ENCODE data around the gene PDE4C.

The PDE4C gene

DNA sequence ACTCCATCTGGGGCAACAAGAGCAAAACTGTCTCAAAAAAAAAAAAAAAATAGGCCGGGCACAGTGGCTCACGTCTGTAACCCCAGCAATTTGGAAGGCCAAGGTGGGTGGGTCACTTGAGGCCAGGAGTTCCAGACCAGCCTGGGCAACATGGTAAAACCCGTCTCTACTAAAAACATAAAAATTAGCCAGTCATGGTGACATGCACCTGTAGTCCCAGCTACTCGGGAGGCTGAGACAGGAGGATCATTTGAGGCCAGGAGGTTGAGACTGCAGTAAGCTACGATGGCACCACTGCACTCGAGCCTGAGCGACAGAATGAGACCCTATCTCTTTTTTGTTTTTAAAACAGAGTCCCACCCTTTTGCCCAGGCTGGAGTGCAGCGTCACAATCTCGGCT is 44.1 kb upstream of the PDE4C start:
- no peak for DNase-seq (ENCODE audit: extremely low spot score)
- CTCF ChIA-PET, result interaction anchor here (1.4 to 4.6 kb wide), 5 partner anchors 8 to 104 kb away, joined by 3 to 28 read pairs (median 15); no protein-coding TSS in a partner anchor
- POLR2A ChIA-PET, result interaction anchor here (0.7 to 1.4 kb wide), 2 partner anchors 9 to 54 kb away, joined by 5 to 7 read pairs; no protein-coding TSS in a partner anchor
- TF ChIP-seq, protein P1, sequence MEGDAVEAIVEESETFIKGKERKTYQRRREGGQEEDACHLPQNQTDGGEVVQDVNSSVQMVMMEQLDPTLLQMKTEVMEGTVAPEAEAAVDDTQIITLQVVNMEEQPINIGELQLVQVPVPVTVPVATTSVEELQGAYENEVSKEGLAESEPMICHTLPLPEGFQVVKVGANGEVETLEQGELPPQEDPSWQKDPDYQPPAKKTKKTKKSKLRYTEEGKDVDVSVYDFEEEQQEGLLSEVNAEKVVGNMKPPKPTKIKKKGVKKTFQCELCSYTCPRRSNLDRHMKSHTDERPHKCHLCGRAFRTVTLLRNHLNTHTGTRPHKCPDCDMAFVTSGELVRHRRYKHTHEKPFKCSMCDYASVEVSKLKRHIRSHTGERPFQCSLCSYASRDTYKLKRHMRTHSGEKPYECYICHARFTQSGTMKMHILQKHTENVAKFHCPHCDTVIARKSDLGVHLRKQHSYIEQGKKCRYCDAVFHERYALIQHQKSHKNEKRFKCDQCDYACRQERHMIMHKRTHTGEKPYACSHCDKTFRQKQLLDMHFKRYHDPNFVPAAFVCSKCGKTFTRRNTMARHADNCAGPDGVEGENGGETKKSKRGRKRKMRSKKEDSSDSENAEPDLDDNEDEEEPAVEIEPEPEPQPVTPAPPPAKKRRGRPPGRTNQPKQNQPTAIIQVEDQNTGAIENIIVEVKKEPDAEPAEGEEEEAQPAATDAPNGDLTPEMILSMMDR (IDR thresholded peaks at IDR 0.05; ENCODE audit: control extremely low read depth, extremely low read depth, low read depth, missing control alignments), result no peak

DNA sequence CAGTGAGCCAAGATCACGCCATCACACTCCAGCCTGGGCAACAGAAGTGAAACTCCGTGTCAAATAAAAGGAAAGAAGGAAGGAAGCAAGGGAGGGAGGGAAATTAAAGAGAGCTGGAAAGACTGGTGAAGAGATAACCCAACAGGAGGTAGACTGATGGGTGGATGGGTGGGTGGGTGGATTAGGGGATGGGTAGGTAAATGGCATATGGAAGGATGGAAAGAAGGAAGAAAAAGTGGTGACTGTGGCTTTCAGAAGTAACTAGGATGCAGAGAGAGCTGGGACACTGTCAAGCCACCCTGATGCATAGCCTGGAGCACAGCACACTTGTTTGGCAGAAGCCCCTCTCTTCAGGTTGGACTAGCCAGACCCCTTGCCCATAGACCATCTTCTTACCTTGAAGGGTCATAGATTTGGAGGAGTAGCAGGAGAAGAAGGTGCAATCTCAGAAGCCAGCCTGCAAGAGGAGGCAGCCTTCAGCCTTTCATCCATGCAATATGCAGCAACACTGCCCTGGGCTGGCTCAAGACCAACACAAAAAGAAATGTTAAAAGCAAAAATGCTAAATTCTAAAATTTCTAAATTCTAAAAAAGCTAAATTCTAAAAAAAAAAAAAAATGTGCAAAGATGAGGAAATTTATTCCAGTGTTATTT is 43.0 kb upstream of the PDE4C start:
- TF ChIP-seq, protein P1 (IDR thresholded peaks at IDR 0.05; ENCODE audit: control extremely low read depth, extremely low read depth, low read depth, missing control alignments), result no peak
- CTCF ChIA-PET, result interaction anchor here (0.9 to 4.6 kb wide), 6 partner anchors 9 to 105 kb away, joined by 3 to 28 read pairs (median 10); no protein-coding TSS in a partner anchor
- POLR2A ChIA-PET, result interaction anchor here (1.4 to 2.0 kb wide), 2 partner anchors 10 to 12 kb away, joined by 5 to 12 read pairs; partner anchors contain the start of gene JUND
- DNase-seq (ENCODE audit: extremely low spot score), result no peak

DNA sequence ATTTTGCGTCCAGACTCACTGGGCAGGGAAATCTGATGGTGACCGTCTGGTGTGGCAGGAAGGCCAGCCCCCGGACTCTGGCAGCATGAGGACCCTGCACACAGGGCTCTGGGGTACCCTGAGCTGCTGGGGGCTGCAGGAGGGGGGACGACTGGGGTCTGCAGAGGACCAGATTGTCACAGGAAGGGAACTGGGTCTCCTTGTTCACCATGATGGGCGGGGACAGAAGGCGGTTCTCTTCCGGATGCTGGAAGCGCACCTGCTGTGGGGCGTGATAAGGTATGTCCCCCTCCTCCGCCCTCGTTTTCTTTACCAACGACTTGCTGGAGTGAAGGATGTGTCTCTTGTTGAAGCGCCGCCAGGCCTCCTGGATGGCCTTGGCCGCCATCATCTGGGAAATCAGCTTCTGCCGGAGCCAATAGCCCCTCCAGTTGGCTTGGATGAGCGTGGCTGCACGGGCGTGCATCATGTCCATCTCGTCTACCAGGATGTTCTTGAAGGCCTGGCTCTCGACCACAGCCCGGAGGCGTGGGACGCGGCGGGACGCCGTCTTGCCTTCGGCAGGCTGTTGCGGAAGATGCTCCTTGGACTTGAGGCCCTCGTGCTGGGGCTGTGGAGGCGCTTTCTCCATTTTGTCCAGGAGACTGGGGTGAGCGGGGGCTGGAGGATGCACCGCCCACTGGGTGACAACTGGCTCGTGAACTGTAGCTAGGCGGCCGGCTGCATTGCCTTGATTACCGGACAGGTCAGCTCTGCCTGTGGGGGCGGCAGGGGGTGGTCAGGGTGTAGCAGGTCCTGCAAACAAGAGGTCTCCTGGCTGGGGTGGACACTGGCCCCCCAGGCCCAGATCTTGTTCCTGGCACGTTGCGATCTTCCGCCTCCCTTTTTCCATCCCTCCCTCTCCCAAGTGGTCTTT is 40.8 kb upstream of the PDE4C start:
- no peak for DNase-seq (ENCODE audit: extremely low spot score)
- ChIA-PET CTCF (interaction anchor here (1.0 to 3.7 kb wide), 2 partner anchors 13 to 15 kb away, joined by 3 to 15 read pairs; no protein-coding TSS in a partner anchor), POLR2A (no interaction called here)
- TF ChIP-seq, protein P1 (IDR thresholded peaks at IDR 0.05; ENCODE audit: control extremely low read depth, extremely low read depth, low read depth, missing control alignments), result no peak

DNA sequence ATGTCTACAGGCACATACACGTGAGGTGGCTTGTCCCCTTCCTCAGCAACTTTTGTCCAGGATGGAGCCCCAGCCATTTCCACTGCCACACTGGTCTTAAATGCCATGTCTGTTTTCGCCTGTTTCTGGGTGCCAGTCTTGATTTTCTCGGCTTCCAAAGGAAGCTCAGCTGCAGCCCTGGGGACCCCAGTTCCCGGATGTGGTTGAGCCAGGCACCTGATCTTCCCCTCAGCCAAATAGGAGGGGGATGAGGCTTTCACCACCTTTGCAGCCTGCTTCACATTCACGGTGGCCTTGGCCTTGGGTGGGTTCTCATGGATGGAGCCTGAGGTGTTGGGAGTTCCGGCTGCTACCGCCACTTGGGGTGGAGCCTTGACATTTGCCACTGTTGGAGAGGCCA is 39.3 kb upstream of the PDE4C start:
- POLR2A ChIA-PET, result interaction anchor here (1.0 kb wide), 1 partner anchor 9 kb away, joined by 4 read pairs; no protein-coding TSS in a partner anchor
- DNase-seq (ENCODE audit: extremely low spot score), result no peak
- TF ChIP-seq, protein P1 (IDR thresholded peaks at IDR 0.05; ENCODE audit: control extremely low read depth, extremely low read depth, low read depth, missing control alignments), result no peak
- CTCF ChIA-PET, result no interaction called here

DNA sequence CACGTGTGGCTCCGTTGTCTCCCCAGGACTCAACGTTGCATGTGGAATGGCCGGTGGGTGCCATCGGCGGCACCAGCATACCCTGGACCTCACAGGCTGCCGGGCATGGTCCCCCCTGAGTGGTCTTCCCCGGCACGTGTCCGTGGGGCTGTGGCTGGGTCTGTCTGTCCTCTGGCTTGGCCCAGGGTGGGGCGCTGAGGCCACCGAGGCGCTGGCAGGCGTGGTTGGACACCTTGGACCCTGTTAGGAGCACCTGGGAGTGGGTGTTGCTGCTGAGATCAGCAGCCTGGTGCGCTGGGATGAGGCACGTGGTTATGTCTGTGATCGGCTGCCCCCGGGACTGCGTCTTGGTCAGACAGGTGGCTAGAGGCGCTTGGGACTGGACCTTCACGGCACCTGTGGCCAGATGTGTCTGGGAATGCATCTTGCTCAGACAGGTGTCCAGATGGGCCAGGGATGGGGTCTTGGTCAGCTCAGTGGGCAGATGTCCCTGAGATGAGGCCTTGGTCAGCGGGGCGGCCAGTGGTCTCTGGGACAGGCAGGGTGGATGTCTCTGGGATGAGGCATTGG is 38.8 kb upstream of the PDE4C start:
- TF ChIP-seq, protein P1 (IDR thresholded peaks at IDR 0.05; ENCODE audit: control extremely low read depth, extremely low read depth, low read depth, missing control alignments), result no peak
- DNase-seq (ENCODE audit: extremely low spot score), result no peak
- POLR2A ChIA-PET, result interaction anchor here (1.0 to 1.8 kb wide), 2 partner anchors 10 to 16 kb away, joined by 4 to 5 read pairs; partner anchors contain the start of gene JUND
- CTCF ChIA-PET, result interaction anchor here (5.1 to 5.3 kb wide), 2 partner anchors 13 to 14 kb away, joined by 24 to 42 read pairs; no protein-coding TSS in a partner anchor
